ENCODE measurements around the gene SRI. TPM values are rescaled to one million over a fixed set of nuclear protein-coding genes. Genes with fewer than 3 reads are reported as not detected.
"Not testable (repeated sequence)": the region's sequence is repeated elsewhere in the genome, so short reads cannot be mapped to it uniquely, and the experiment has no call there.

SRI gene
- total RNA-seq, 1 donor from 2014 or later, result 207 TPM

- H3K27me3 Mint-ChIP-seq, result no peaks in the 10 kb centered on the region
- no peaks in the 10 kb centered on the region for H3K9me3 Mint-ChIP-seq
- no peak overlapping the region for H3K4me3 Mint-ChIP-seq
- no peaks in the 10 kb centered on the region for H3K4me1 Mint-ChIP-seq
- no peak for DNase-seq
- intact Hi-C loops (cut with micrococcal nuclease), result no loop called here
- no peaks in the 10 kb centered on the region for H3K36me3 Mint-ChIP-seq (ENCODE audit: low read depth)
- no peak overlapping the region for H3K27ac Mint-ChIP-seq
Observed at GRCh38 chr7:88185650-88186049, 34.2 kb downstream of the SRI start.

- Mint-ChIP-seq H3K36me3 (ENCODE audit: low read depth) (no peaks in the 10 kb centered on the region), H3K9me3 (no peaks in the 10 kb centered on the region), H3K27me3 (no peaks in the 10 kb centered on the region), H3K27ac (no peak overlapping the region), H3K4me1 (no peaks in the 10 kb centered on the region), H3K4me3 (no peak overlapping the region)
- intact Hi-C loops (cut with micrococcal nuclease), result no loop called here
- no peak for DNase-seq
Observed at GRCh38 chr7:88184848-88185304, 35.0 kb downstream of the SRI start.

- intact Hi-C loops (cut with micrococcal nuclease), result no loop called here
- Mint-ChIP-seq H3K4me3 (no peak overlapping the region), H3K36me3 (ENCODE audit: low read depth) (no peaks in the 10 kb centered on the region), H3K4me1 (no peaks in the 10 kb centered on the region), H3K27ac (no peak overlapping the region), H3K27me3 (no peaks in the 10 kb centered on the region), H3K9me3 (no peaks in the 10 kb centered on the region)
- DNase-seq, result no peak
Observed at GRCh38 chr7:88183051-88183450, 36.8 kb downstream of the SRI start.

GRCh38 chr7:88176190-88176589, 43.6 kb downstream of the SRI start:
- intact Hi-C loops (cut with micrococcal nuclease), result no loop called here
- no peak overlapping the region for H3K27ac Mint-ChIP-seq
- no peaks in the 10 kb centered on the region for H3K36me3 Mint-ChIP-seq (ENCODE audit: low read depth)
- H3K27me3 Mint-ChIP-seq, result no peaks in the 10 kb centered on the region
- no peak for DNase-seq
- no peak overlapping the region for H3K4me3 Mint-ChIP-seq
- H3K4me1 Mint-ChIP-seq, result no peaks in the 10 kb centered on the region
- no peaks in the 10 kb centered on the region for H3K9me3 Mint-ChIP-seq

- no peak overlapping the region for H3K4me3 Mint-ChIP-seq
- no peaks in the 10 kb centered on the region for H3K36me3 Mint-ChIP-seq (ENCODE audit: low read depth)
- no peaks in the 10 kb centered on the region for H3K9me3 Mint-ChIP-seq
- no peaks in the 10 kb centered on the region for H3K4me1 Mint-ChIP-seq
- H3K27me3 Mint-ChIP-seq, result no peaks in the 10 kb centered on the region
- H3K27ac Mint-ChIP-seq, result no peak overlapping the region
- intact Hi-C loops (cut with micrococcal nuclease), result no loop called here
- no peak for DNase-seq
Observed at GRCh38 chr7:88172842-88173241, 47.0 kb downstream of the SRI start.

GRCh38 chr7:88169717-88170320, 50.0 kb downstream of the SRI start:
- no peaks in the 10 kb centered on the region for H3K27me3 Mint-ChIP-seq
- no peak overlapping the region for H3K27ac Mint-ChIP-seq
- no peaks in the 10 kb centered on the region for H3K4me1 Mint-ChIP-seq
- no peak overlapping the region for H3K4me3 Mint-ChIP-seq
- no peak for DNase-seq
- H3K9me3 Mint-ChIP-seq, result no peaks in the 10 kb centered on the region
- intact Hi-C loops (cut with micrococcal nuclease), result loop anchor here (2.0 kb wide), 1 partner anchor 371 kb away; no protein-coding TSS in a partner anchor
- no peaks in the 10 kb centered on the region for H3K36me3 Mint-ChIP-seq (ENCODE audit: low read depth)

GRCh38 chr7:88167721-88168120, 52.1 kb downstream of the SRI start:
- Mint-ChIP-seq H3K36me3 (ENCODE audit: low read depth) (no peaks in the 10 kb centered on the region), H3K4me3 (no peak overlapping the region), H3K4me1 (no peaks in the 10 kb centered on the region), H3K27ac (no peak overlapping the region), H3K27me3 (no peaks in the 10 kb centered on the region), H3K9me3 (no peaks in the 10 kb centered on the region)
- intact Hi-C loops (cut with micrococcal nuclease), result loop anchor here (2.0 kb wide), 1 partner anchor 369 kb away; no protein-coding TSS in a partner anchor
- no peak for DNase-seq

GRCh38 chr7:88167223-88167622, 52.6 kb downstream of the SRI start:
- intact Hi-C loops (cut with micrococcal nuclease), result no loop called here

GRCh38 chr7:88165697-88166096, 54.1 kb downstream of the SRI start:
- H3K36me3 Mint-ChIP-seq (ENCODE audit: low read depth), result no peaks in the 10 kb centered on the region
- H3K27me3 Mint-ChIP-seq, result no peaks in the 10 kb centered on the region
- H3K9me3 Mint-ChIP-seq, result peaks cover 3% of the 10 kb centered on the region
- H3K4me3 Mint-ChIP-seq, result no peak overlapping the region
- intact Hi-C loops (cut with micrococcal nuclease), result no loop called here
- H3K27ac Mint-ChIP-seq, result no peak overlapping the region
- H3K4me1 Mint-ChIP-seq, result no peaks in the 10 kb centered on the region
- no peak for DNase-seq

More at GRCh38 chr7:88167223-88167622, 52.6 kb downstream of the SRI start:
- Mint-ChIP-seq H3K4me3 (no peak overlapping the region), H3K9me3 (no peaks in the 10 kb centered on the region), H3K4me1 (no peaks in the 10 kb centered on the region), H3K27ac (no peak overlapping the region), H3K27me3 (no peaks in the 10 kb centered on the region), H3K36me3 (ENCODE audit: low read depth) (no peaks in the 10 kb centered on the region)
- DNase-seq, result no peak

- H3K4me3 Mint-ChIP-seq; H3K27me3 Mint-ChIP-seq; intact Hi-C loops (cut with micrococcal nuclease); H3K27ac Mint-ChIP-seq; H3K4me1 Mint-ChIP-seq; H3K36me3 Mint-ChIP-seq (ENCODE audit: low read depth); DNase-seq: not testable (repeated sequence)
- H3K9me3 Mint-ChIP-seq, result peaks cover 12% of the 10 kb centered on the region
Observed at GRCh38 chr7:88159741-88160140, 60.1 kb downstream of the SRI start.

- no peak overlapping the region for H3K4me3 Mint-ChIP-seq
- intact Hi-C loops (cut with micrococcal nuclease), result no loop called here
- no peak for DNase-seq
- H3K4me1 Mint-ChIP-seq, result no peaks in the 10 kb centered on the region
- H3K9me3 Mint-ChIP-seq, result peaks cover 10% of the 10 kb centered on the region
- no peaks in the 10 kb centered on the region for H3K27me3 Mint-ChIP-seq
- H3K36me3 Mint-ChIP-seq (ENCODE audit: low read depth), result no peaks in the 10 kb centered on the region
- no peak overlapping the region for H3K27ac Mint-ChIP-seq
Observed at GRCh38 chr7:88156356-88156755, 63.5 kb downstream of the SRI start.

- H3K27me3 Mint-ChIP-seq, result no peaks in the 10 kb centered on the region
- intact Hi-C loops (cut with micrococcal nuclease), result no loop called here
- no peaks in the 10 kb centered on the region for H3K4me1 Mint-ChIP-seq
- H3K36me3 Mint-ChIP-seq (ENCODE audit: low read depth), result no peaks in the 10 kb centered on the region
- no peak overlapping the region for H3K27ac Mint-ChIP-seq
- peaks cover 10% of the 10 kb centered on the region for H3K9me3 Mint-ChIP-seq
- no peak overlapping the region for H3K4me3 Mint-ChIP-seq
- no peak for DNase-seq
Observed at GRCh38 chr7:88155756-88156155, 64.1 kb downstream of the SRI start.
